IMR-90 (cell line): ENCODE measurements around the gene SLC25A21. TPM values are rescaled to one million over a fixed set of nuclear protein-coding genes. Genes with fewer than 3 reads are reported as not detected.

Experiments used
- ATAC-seq: fragments of 200-7000 bp; cut with Tn5 transposase; 2 replicates; pipeline ENCODE4 v1.9.1; 2020; ENCODE audit warnings: low read depth, mild to moderate bottlenecking, moderate library complexity
- BruUV-seq: library from RNA; stranded (reverse); fragments of 400-500 nt; replicated peaks from 2 replicates; lab custom pipeline; 2021; lab: Mats Ljungman, UMichigan
- CTCF ChIA-PET: fragments of 300-600 bp; formaldehyde crosslinking; extraction: SDS; loops from one replicate; lab custom pipeline; 2021; ENCODE audit warnings: antibody characterized with exemption; lab: Yijun Ruan, JAX
- POLR2A ChIA-PET: fragments of 300-600 bp; sonication (Branson Sonifier 250); formaldehyde crosslinking; loops from one replicate; lab custom pipeline; 2022; ENCODE audit warnings: antibody characterized with exemption; ENCODE audit not compliant: unreplicated experiment; lab: Charles Lee
- DNase-seq: peaks from one replicate; pipeline ENCODE4 v3.0.0; 2013
- H2AFZ ChIP-seq: replicated peaks from 2 replicates; pipeline ENCODE3; 2013; ENCODE audit warnings: low read length, mild to moderate bottlenecking; ENCODE audit not compliant: poor library complexity
- H2AK5ac ChIP-seq: 2 replicates; pipeline ENCODE4 v1.6.1; 2013; ENCODE audit warnings: low read depth, low read length, inconsistent platforms
- H2AK9ac ChIP-seq: replicated peaks from 2 replicates; pipeline ENCODE3; 2013; ENCODE audit warnings: mild to moderate bottlenecking, low read depth, low read length, moderate library complexity; ENCODE audit not compliant: poor library complexity
- H2BK120ac ChIP-seq: 2 replicates; pipeline ENCODE4 v1.6.1; 2013; ENCODE audit warnings: low read depth, low read length, inconsistent platforms
- H2BK15ac ChIP-seq: 3 replicates; pipeline ENCODE4 v1.6.1; 2013; ENCODE audit warnings: low read depth, low read length, inconsistent platforms
- H2BK20ac ChIP-seq: 2 replicates; pipeline ENCODE4 v1.6.1; 2013; ENCODE audit warnings: low read depth, mild to moderate bottlenecking, inconsistent platforms, low read length, moderate library complexity
- H2BK5ac ChIP-seq: 2 replicates; pipeline ENCODE4 v1.6.1; 2013; ENCODE audit warnings: mild to moderate bottlenecking, low read depth, low read length, inconsistent platforms; ENCODE audit not compliant: poor library complexity, severe bottlenecking
- H3K14ac ChIP-seq: replicated peaks from 2 replicates; pipeline ENCODE4 v1.6.1; 2013; ENCODE audit warnings: low read depth, low read length, inconsistent platforms
- H3K18ac ChIP-seq: 2 replicates; pipeline ENCODE4 v1.6.1; 2013; ENCODE audit warnings: low read depth, low read length, control low read depth
- H3K23ac ChIP-seq: 2 replicates; pipeline ENCODE4 v1.6.1; 2013; ENCODE audit warnings: low read depth, low read length, inconsistent platforms
- H3K27ac ChIP-seq: 2 replicates; pipeline ENCODE4 v1.5.1; 2013; ENCODE audit warnings: mild to moderate bottlenecking, control low read depth, low read length; ENCODE audit not compliant: insufficient read depth
- H3K27me3 ChIP-seq: 2 replicates; pipeline ENCODE4 v1.6.1; 2013; ENCODE audit warnings: low read length; ENCODE audit not compliant: control insufficient read depth, insufficient read depth
- H3K36me3 ChIP-seq: 2 replicates; pipeline ENCODE4 v1.6.1; 2013; ENCODE audit warnings: low read length, mixed read lengths; ENCODE audit not compliant: control insufficient read depth, insufficient read depth
- H3K4ac ChIP-seq: 2 replicates; pipeline ENCODE4 v1.6.1; 2013; ENCODE audit warnings: low read depth, low read length, inconsistent platforms
- H3K4me1 ChIP-seq: 2 replicates; pipeline ENCODE4 v1.6.1; 2013; ENCODE audit warnings: low read length, mixed read lengths; ENCODE audit not compliant: control insufficient read depth, insufficient read depth
- H3K4me2 ChIP-seq: 2 replicates; pipeline ENCODE4 v1.6.1; 2013; ENCODE audit warnings: low read depth, mild to moderate bottlenecking, control low read depth, low read length, moderate library complexity
- H3K4me3 ChIP-seq: 2 replicates; pipeline ENCODE4 v1.5.1; 2013; ENCODE audit warnings: low read depth, mild to moderate bottlenecking, control low read depth, low read length, moderate library complexity; ENCODE audit not compliant: insufficient read depth
- H3K56ac ChIP-seq: 2 replicates; pipeline ENCODE4 v1.6.1; 2013; ENCODE audit warnings: low read length, inconsistent platforms; ENCODE audit not compliant: insufficient read depth; ENCODE audit errors: extremely low read depth
- H3K79me1 ChIP-seq, 2 experiments: 2 replicates each; pipeline ENCODE4 v1.6.1; 2013; ENCODE audit warnings: low read length in 2 of 2, inconsistent platforms in 1 of 2, low read depth in 1 of 2
- H3K9ac ChIP-seq: 2 replicates; pipeline ENCODE4 v1.6.1; 2013; ENCODE audit warnings: low read depth, low read length, control low read depth
- H3K9me1 ChIP-seq: 2 replicates; pipeline ENCODE4 v1.6.1; 2013; ENCODE audit warnings: low read length, inconsistent platforms; ENCODE audit not compliant: insufficient read depth
- H3K9me3 ChIP-seq: 2 replicates; pipeline ENCODE4 v1.6.1; 2013; ENCODE audit warnings: low read length; ENCODE audit not compliant: control insufficient read depth, insufficient read depth
- H4K20me1 ChIP-seq: 2 replicates; pipeline ENCODE4 v1.6.1; 2013; ENCODE audit warnings: low read length, inconsistent platforms; ENCODE audit not compliant: insufficient read depth
- H4K5ac ChIP-seq: 2 replicates; pipeline ENCODE4 v1.6.1; 2013; ENCODE audit warnings: mild to moderate bottlenecking, low read depth, low read length, control low read depth
- H4K8ac ChIP-seq, 2 experiments: 2 replicates each; pipeline ENCODE4 v1.6.1; 2013; ENCODE audit warnings: low read depth in 2 of 2, low read length in 2 of 2, control low read depth in 1 of 2, inconsistent platforms in 1 of 2
- H4K91ac ChIP-seq: 2 replicates; pipeline ENCODE4 v1.6.1; 2013; ENCODE audit warnings: low read depth, low read length, inconsistent platforms; ENCODE audit not compliant: insufficient read depth
- BHLHE40 ChIP-seq: fragments of 150-350 bp; IDR thresholded peaks from 2 replicates; pipeline ENCODE4 v1.6.1; 2016; ENCODE audit warnings: mild to moderate bottlenecking, low read depth, low read length
- CEBPB ChIP-seq: IDR thresholded peaks from 2 replicates; pipeline ENCODE4 v1.6.1; 2012; ENCODE audit warnings: low read depth, low read length, improper control_type of control experiment
- CHD1 ChIP-seq: IDR thresholded peaks from 2 replicates; pipeline ENCODE4 v1.6.1; 2012; ENCODE audit warnings: low read depth, low read length, improper control_type of control experiment
- FOS ChIP-seq: fragments of 150-350 bp; IDR thresholded peaks from 2 replicates; pipeline ENCODE4 v1.6.1; 2016; ENCODE audit warnings: low read depth, low read length
- MAFK ChIP-seq: IDR thresholded peaks from 2 replicates; pipeline ENCODE4 v1.6.1; 2012; ENCODE audit warnings: low read depth, low read length, improper control_type of control experiment
- MAZ ChIP-seq: IDR thresholded peaks from 2 replicates; pipeline ENCODE4 v1.6.1; 2012; ENCODE audit warnings: low read depth, mild to moderate bottlenecking, low read length, improper control_type of control experiment, moderate library complexity, borderline replicate concordance
- MXI1 ChIP-seq: IDR thresholded peaks from 2 replicates; pipeline ENCODE4 v1.6.1; 2012; ENCODE audit warnings: low read depth, mild to moderate bottlenecking, low read length, moderate library complexity, borderline replicate concordance
- NFE2L2 ChIP-seq: fragments of 150-350 bp; IDR thresholded peaks from 2 replicates; pipeline ENCODE4 v1.6.1; 2016; ENCODE audit warnings: low read depth, mild to moderate bottlenecking, low read length
- POLR2A ChIP-seq: IDR thresholded peaks from 2 replicates; pipeline ENCODE4 v1.6.1; 2012; ENCODE audit warnings: mild to moderate bottlenecking, low read depth, low read length
- RAD21 ChIP-seq: IDR thresholded peaks from 2 replicates; pipeline ENCODE4 v1.6.1; 2012; ENCODE audit warnings: low read length, improper control_type of control experiment
- RCOR1 ChIP-seq: IDR thresholded peaks from 2 replicates; pipeline ENCODE4 v1.6.1; 2012; ENCODE audit warnings: mild to moderate bottlenecking, low read length, improper control_type of control experiment; ENCODE audit not compliant: insufficient replicate concordance
- RFX5 ChIP-seq: IDR thresholded peaks from 2 replicates; pipeline ENCODE4 v1.8.0; 2012; ENCODE audit warnings: low read depth, mild to moderate bottlenecking, low read length, moderate library complexity
- SMC3 ChIP-seq: fragments of 150-350 bp; IDR thresholded peaks from 2 replicates; pipeline ENCODE4 v1.6.1; 2016; ENCODE audit warnings: low read depth, mild to moderate bottlenecking, antibody characterized with exemption, low read length, moderate library complexity
- WGBS, 2 experiments: methylation state at CpG; one replicate each; pipeline versions ENCODE4 v1.1.5 to v1.1.7; 2013; ENCODE audit warnings: missing lambda C conversion rate in 2 of 2; ENCODE audit not compliant: insufficient read length in 1 of 2; ENCODE audit errors: extremely low coverage in 2 of 2; 5-methylcytosine and 5-hydroxymethylcytosine counted together
- dilution Hi-C: fragments of 300-500 bp; cut with HindIII; formaldehyde crosslinking; loops from one replicate; pipeline ENCODE4 v1.14.3; 2018; ENCODE audit warnings: low sequenced_read_pairs; ENCODE audit not compliant: unreplicated experiment
- in situ Hi-C: fragments of 300-500 bp; cut with MboI; formaldehyde crosslinking; loops from 3 replicates; pipeline ENCODE4 v1.14.3; 2019; ENCODE audit warnings: low sequenced_read_pairs, inconsistent platforms, mixed read lengths
- intact Hi-C: fragments of 100-400 bp; cut with micrococcal nuclease; formaldehyde crosslinking; loops from 2 replicates; pipeline ENCODE4 v1.10.0; 2022
- polyA plus RNA-seq, 3 experiments: library from polyadenylated mRNA; depleted of rRNA; stranded (reverse); fragments of >200 nt; gene quantifications; 2 replicates each; pipeline ENCODE4 v1.2.3, GENCODE V29; 2012; ENCODE audit warnings: low replicate concordance in 1 of 3
- total RNA-seq: library from RNA; depleted of rRNA; stranded (reverse); fragments of >200 nt; gene quantifications from 2 replicates; pipeline ENCODE4 v1.2.3, GENCODE V29; 2012
- TF ChIP-seq, protein P1 (sequence below): fragments of 150-350 bp; IDR thresholded peaks from 2 replicates; pipeline ENCODE4 v1.6.1; 2016; ENCODE audit warnings: low read depth, mild to moderate bottlenecking, low read length, moderate library complexity, borderline replicate concordance
- TF ChIP-seq, protein P2 (sequence below): conservative IDR thresholded peaks from 2 replicates; pipeline ENCODE4 v1.5.1; 2012; ENCODE audit warnings: mild to moderate bottlenecking, low read depth, low read length, improper control_type of control experiment
- TF ChIP-seq, protein P3 (sequence below): fragments of 150-350 bp; IDR thresholded peaks from 2 replicates; pipeline ENCODE4 v1.6.1; 2017; ENCODE audit warnings: mild to moderate bottlenecking, antibody characterized with exemption, low read length, low read depth

SLC25A21 gene
- total and polyA plus RNA-seq, 2 of the 4 experiments (the other 2 are of a cell fraction): 0.62 to 0.90 TPM

DNA sequence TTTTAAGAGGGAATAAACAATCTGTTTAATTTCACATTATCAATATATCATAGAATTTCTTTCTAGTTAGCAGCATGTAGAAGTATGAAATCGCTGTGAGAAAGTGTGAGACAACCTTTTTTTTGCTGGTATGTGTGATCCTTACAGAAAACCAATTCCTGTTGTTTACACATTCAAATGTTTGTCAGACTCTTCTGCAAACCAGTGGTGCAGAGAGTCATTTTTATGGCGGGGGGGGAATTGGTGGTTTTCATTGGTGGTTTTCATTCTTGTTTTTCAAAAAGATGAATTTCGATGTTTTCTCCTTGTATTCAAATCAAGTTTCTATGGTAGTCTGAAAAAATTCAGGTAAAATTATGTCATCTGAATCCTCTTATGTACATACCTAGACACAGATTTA lies 57.8 kb downstream of the SLC25A21 start:
- H4K5ac ChIP-seq: no peak overlapping the region
- DNase-seq (no peak), ATAC-seq (no peak)
- no peak overlapping the region for H3K4me3 ChIP-seq
- no peaks in the 10 kb centered on the region for H3K9me1 ChIP-seq
- H3K27me3 ChIP-seq: no peaks in the 10 kb centered on the region
- no peak overlapping the region for H3K56ac ChIP-seq
- H3K18ac ChIP-seq: no peak overlapping the region
- H2AK5ac ChIP-seq: no peak overlapping the region
- no peak overlapping the region for H2BK120ac ChIP-seq
- TF ChIP-seq POLR2A (no peak), CHD1 (no peak), RFX5 (no peak), FOS (no peak), MAFK (no peak), CEBPB (no peak), RAD21 (no peak), SMC3 (no peak), MXI1 (no peak), MAZ (no peak), BHLHE40 (no peak), NFE2L2 (no peak), RCOR1 (no peak)
- TF ChIP-seq, protein P1, sequence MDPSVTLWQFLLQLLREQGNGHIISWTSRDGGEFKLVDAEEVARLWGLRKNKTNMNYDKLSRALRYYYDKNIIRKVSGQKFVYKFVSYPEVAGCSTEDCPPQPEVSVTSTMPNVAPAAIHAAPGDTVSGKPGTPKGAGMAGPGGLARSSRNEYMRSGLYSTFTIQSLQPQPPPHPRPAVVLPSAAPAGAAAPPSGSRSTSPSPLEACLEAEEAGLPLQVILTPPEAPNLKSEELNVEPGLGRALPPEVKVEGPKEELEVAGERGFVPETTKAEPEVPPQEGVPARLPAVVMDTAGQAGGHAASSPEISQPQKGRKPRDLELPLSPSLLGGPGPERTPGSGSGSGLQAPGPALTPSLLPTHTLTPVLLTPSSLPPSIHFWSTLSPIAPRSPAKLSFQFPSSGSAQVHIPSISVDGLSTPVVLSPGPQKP: no peak
- TF ChIP-seq, protein P2, sequence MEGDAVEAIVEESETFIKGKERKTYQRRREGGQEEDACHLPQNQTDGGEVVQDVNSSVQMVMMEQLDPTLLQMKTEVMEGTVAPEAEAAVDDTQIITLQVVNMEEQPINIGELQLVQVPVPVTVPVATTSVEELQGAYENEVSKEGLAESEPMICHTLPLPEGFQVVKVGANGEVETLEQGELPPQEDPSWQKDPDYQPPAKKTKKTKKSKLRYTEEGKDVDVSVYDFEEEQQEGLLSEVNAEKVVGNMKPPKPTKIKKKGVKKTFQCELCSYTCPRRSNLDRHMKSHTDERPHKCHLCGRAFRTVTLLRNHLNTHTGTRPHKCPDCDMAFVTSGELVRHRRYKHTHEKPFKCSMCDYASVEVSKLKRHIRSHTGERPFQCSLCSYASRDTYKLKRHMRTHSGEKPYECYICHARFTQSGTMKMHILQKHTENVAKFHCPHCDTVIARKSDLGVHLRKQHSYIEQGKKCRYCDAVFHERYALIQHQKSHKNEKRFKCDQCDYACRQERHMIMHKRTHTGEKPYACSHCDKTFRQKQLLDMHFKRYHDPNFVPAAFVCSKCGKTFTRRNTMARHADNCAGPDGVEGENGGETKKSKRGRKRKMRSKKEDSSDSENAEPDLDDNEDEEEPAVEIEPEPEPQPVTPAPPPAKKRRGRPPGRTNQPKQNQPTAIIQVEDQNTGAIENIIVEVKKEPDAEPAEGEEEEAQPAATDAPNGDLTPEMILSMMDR: no peak
- TF ChIP-seq, protein P3, sequence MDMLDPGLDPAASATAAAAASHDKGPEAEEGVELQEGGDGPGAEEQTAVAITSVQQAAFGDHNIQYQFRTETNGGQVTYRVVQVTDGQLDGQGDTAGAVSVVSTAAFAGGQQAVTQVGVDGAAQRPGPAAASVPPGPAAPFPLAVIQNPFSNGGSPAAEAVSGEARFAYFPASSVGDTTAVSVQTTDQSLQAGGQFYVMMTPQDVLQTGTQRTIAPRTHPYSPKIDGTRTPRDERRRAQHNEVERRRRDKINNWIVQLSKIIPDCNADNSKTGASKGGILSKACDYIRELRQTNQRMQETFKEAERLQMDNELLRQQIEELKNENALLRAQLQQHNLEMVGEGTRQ: no peak
- H3K23ac ChIP-seq: no peak overlapping the region
- no TSS peak for BruUV-seq
- H4K20me1 ChIP-seq: no peaks in the 10 kb centered on the region
- H3K9ac ChIP-seq: no peak overlapping the region
- H2AK9ac ChIP-seq: no peak overlapping the region
- POLR2A ChIA-PET: no interaction called here
- H2BK20ac ChIP-seq: no peak overlapping the region
- no peak overlapping the region for H2BK15ac ChIP-seq
- no peaks in the 10 kb centered on the region for H3K9me3 ChIP-seq
- dilution Hi-C loops (no loop called here), in situ Hi-C loops (no loop called here), intact Hi-C loops (loop anchor here (10.0 kb wide), 2 partner anchors 250 to 340 kb away; no protein-coding TSS in a partner anchor)
- no peak overlapping the region for H3K14ac ChIP-seq
- H3K36me3 ChIP-seq: no peaks in the 10 kb centered on the region
- no peak overlapping the region for H3K4ac ChIP-seq
- no peak overlapping the region for H4K8ac ChIP-seq
- H2BK5ac ChIP-seq: no peak overlapping the region
- H3K4me1 ChIP-seq: no peaks in the 10 kb centered on the region
- H3K79me1 ChIP-seq: no peaks in the 10 kb centered on the region
- no peak overlapping the region for H4K91ac ChIP-seq
- CTCF ChIA-PET: no interaction called here
- no peak overlapping the region for H3K4me2 ChIP-seq
- no peak overlapping the region for H2AFZ ChIP-seq
- H3K27ac ChIP-seq: no peak overlapping the region
- WGBS, 2 experiments: no CpG with 5 or more reads among the region's 3 CpGs
